Panc1 (cell line): ENCODE results near the gene CFAP45.

Source experiments
- CTCF ChIP-seq: fragments of 450-650 bp; IDR thresholded peaks from 2 replicates; pipeline ENCODE4 v1.5.1; 2017; ENCODE audit warnings: mild to moderate bottlenecking
- POLR2AphosphoS5 ChIP-seq: IDR thresholded peaks from 2 replicates; pipeline ENCODE4 v1.6.1; 2012; ENCODE audit warnings: mild to moderate bottlenecking, low read depth, low read length, moderate library complexity
- SIN3A ChIP-seq: IDR thresholded peaks from 2 replicates; pipeline ENCODE4 v1.6.1; 2012; ENCODE audit warnings: low read depth, mild to moderate bottlenecking, low read length, moderate library complexity, borderline replicate concordance; ENCODE audit not compliant: insufficient read depth
- TCF7L2 ChIP-seq: IDR thresholded peaks from 2 replicates; pipeline ENCODE4 v1.6.1; 2011; ENCODE audit warnings: mild to moderate bottlenecking, low read depth, low read length, inconsistent platforms
- TF ChIP-seq, protein P1 (sequence below), 2 experiments: IDR thresholded peaks; 2 replicates each; pipeline ENCODE4 v1.6.1; 2011 to 2012; ENCODE audit warnings: low read depth in 2 of 2, control low read depth in 1 of 2, low read length in 1 of 2, mild to moderate bottlenecking in 1 of 2, moderate library complexity in 1 of 2; ENCODE audit not compliant: insufficient read depth in 1 of 2

DNA sequence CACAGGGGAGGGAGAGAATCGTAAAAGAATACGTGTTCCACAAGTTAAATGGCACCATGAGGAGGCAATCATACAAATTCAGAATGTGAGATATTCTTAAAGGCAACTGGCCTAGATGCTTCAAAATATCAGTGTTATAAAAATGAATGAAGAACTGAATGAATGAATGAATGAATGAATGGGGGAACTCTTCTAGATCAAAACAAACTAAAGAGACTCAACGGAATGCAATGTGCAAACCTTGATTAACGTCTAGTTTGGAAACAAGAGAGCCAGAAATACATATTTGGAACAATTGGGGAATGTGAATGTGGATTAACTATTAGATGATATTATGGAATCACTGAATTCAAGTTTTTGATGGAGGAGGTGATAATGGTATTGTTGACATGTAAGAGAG lies 16.8 kb downstream of the CFAP45 start:
- no peak for TF ChIP-seq POLR2AphosphoS5
- TF ChIP-seq, protein P1, sequence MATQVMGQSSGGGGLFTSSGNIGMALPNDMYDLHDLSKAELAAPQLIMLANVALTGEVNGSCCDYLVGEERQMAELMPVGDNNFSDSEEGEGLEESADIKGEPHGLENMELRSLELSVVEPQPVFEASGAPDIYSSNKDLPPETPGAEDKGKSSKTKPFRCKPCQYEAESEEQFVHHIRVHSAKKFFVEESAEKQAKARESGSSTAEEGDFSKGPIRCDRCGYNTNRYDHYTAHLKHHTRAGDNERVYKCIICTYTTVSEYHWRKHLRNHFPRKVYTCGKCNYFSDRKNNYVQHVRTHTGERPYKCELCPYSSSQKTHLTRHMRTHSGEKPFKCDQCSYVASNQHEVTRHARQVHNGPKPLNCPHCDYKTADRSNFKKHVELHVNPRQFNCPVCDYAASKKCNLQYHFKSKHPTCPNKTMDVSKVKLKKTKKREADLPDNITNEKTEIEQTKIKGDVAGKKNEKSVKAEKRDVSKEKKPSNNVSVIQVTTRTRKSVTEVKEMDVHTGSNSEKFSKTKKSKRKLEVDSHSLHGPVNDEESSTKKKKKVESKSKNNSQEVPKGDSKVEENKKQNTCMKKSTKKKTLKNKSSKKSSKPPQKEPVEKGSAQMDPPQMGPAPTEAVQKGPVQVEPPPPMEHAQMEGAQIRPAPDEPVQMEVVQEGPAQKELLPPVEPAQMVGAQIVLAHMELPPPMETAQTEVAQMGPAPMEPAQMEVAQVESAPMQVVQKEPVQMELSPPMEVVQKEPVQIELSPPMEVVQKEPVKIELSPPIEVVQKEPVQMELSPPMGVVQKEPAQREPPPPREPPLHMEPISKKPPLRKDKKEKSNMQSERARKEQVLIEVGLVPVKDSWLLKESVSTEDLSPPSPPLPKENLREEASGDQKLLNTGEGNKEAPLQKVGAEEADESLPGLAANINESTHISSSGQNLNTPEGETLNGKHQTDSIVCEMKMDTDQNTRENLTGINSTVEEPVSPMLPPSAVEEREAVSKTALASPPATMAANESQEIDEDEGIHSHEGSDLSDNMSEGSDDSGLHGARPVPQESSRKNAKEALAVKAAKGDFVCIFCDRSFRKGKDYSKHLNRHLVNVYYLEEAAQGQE (IDR thresholded peaks at IDR 0.05; ENCODE audit: insufficient read depth in 1 of 2, low read depth in 2 of 2, low read length in 1 of 2), result no peak
- TF ChIP-seq CTCF, result no peak
- TF ChIP-seq SIN3A, result no peak
- no peak for TF ChIP-seq TCF7L2
